HepG2 (cell line): ENCODE data around the gene ZDHHC18. TPM values are rescaled to one million over a fixed set of nuclear protein-coding genes. Genes with fewer than 3 reads are reported as not detected.
A peak's percentile ranks its signal among the peaks of the same experiment; 100 is the strongest.

Source experiments
- DPF2 ChIP-seq: sonication (generic); formaldehyde crosslinking; IDR thresholded peaks from 2 replicates; pipeline ENCODE4 v1.4.0; 2020; ENCODE audit warnings: mild to moderate bottlenecking, low read depth, missing genetic modification reagents, borderline replicate concordance
- MATR3 ChIP-seq: sonication (generic); formaldehyde crosslinking; IDR thresholded peaks from 2 replicates; pipeline ENCODE4 v1.4.0; 2020; ENCODE audit warnings: missing genetic modification reagents
- TOE1 ChIP-seq: sonication (generic); formaldehyde crosslinking; IDR thresholded peaks from 2 replicates; pipeline ENCODE4 v1.4.0; 2020; ENCODE audit warnings: mild to moderate bottlenecking, missing genetic modification reagents
- ZNF333 ChIP-seq: sonication (generic); formaldehyde crosslinking; IDR thresholded peaks from 2 replicates; pipeline ENCODE4 v1.4.0; 2020; ENCODE audit warnings: mild to moderate bottlenecking, missing genetic modification reagents, borderline replicate concordance
- ZNF350 ChIP-seq: sonication (generic); formaldehyde crosslinking; IDR thresholded peaks from 2 replicates; pipeline ENCODE4 v1.4.0; 2020; ENCODE audit warnings: mild to moderate bottlenecking, low read depth, missing genetic modification reagents, borderline replicate concordance
- ZNF616 ChIP-seq: sonication (generic); formaldehyde crosslinking; IDR thresholded peaks from 2 replicates; pipeline ENCODE4 v1.5.0; 2020; ENCODE audit warnings: low read depth, mild to moderate bottlenecking, missing genetic modification reagents
- ZNF619 ChIP-seq: sonication (generic); formaldehyde crosslinking; IDR thresholded peaks from 2 replicates; pipeline ENCODE4 v1.4.0; 2020; ENCODE audit warnings: mild to moderate bottlenecking, missing genetic modification reagents
- ZNF781 ChIP-seq: sonication (generic); formaldehyde crosslinking; IDR thresholded peaks from 2 replicates; pipeline ENCODE4 v1.5.1; 2020; ENCODE audit warnings: borderline replicate concordance, mild to moderate bottlenecking, missing genetic modification reagents; ENCODE audit errors: not compliant biosample characterization
- polyA plus RNA-seq, 8 experiments: library from polyadenylated mRNA; depleted of rRNA in 3 of 8; stranded (reverse) in 7 of 8; unstranded in 1 of 8; fragments of >200 nt; fragmentation: Illumina TruSeq in 4 of 8; extraction: Trizol in 4 of 8; gene quantifications; 2 replicates each; pipeline versions ENCODE4 v1.2.1 to v1.2.3, GENCODE V29; 2011 to 2016; ENCODE audit warnings: low read depth in 4 of 8, missing spikeins in 1 of 8, mixed read lengths in 1 of 8; ENCODE audit not compliant: insufficient read depth in 1 of 8
- total RNA-seq, 5 experiments: library from RNA; depleted of rRNA; stranded (reverse); fragments of >200 nt; fragmentation: Illumina TruSeq; extraction: Trizol; gene quantifications; 2 replicates each; pipeline ENCODE4 v1.2.3, GENCODE V29; 2016; ENCODE audit warnings: low read depth in 1 of 5
- TF ChIP-seq, protein P1 (sequence below): sonication (generic); formaldehyde crosslinking; IDR thresholded peaks from 2 replicates; pipeline ENCODE4 v1.5.1; 2020; ENCODE audit warnings: missing genetic modification reagents, mild to moderate bottlenecking, borderline replicate concordance
- TF ChIP-seq, protein P2 (sequence below), 2 experiments: fragments of 450-650 bp in 1 of 2; sonication (generic) in 1 of 2; formaldehyde crosslinking in 1 of 2; IDR thresholded peaks; 2 replicates each; pipeline versions ENCODE4 v1.6.1 to v1.8.0; 2016 to 2022; ENCODE audit warnings: antibody characterized with exemption in 1 of 2, mild to moderate bottlenecking in 1 of 2, missing genetic modification reagents in 1 of 2
- TF ChIP-seq, protein P3 (sequence below): sonication (generic); formaldehyde crosslinking; IDR thresholded peaks from 2 replicates; pipeline ENCODE4 v1.5.0; 2020; ENCODE audit warnings: missing genetic modification reagents
- TF ChIP-seq, protein P4 (sequence below): sonication (generic); formaldehyde crosslinking; IDR thresholded peaks from 2 replicates; pipeline ENCODE4 v1.4.0; 2020; ENCODE audit warnings: missing genetic modification reagents

ZDHHC18 gene
- total and polyA plus RNA-seq, 2 of the 13 experiments (the other 11 are each of a cell fraction or from before 2014, with no cell fraction given), result 13.2 to 35.3 TPM

DNA sequence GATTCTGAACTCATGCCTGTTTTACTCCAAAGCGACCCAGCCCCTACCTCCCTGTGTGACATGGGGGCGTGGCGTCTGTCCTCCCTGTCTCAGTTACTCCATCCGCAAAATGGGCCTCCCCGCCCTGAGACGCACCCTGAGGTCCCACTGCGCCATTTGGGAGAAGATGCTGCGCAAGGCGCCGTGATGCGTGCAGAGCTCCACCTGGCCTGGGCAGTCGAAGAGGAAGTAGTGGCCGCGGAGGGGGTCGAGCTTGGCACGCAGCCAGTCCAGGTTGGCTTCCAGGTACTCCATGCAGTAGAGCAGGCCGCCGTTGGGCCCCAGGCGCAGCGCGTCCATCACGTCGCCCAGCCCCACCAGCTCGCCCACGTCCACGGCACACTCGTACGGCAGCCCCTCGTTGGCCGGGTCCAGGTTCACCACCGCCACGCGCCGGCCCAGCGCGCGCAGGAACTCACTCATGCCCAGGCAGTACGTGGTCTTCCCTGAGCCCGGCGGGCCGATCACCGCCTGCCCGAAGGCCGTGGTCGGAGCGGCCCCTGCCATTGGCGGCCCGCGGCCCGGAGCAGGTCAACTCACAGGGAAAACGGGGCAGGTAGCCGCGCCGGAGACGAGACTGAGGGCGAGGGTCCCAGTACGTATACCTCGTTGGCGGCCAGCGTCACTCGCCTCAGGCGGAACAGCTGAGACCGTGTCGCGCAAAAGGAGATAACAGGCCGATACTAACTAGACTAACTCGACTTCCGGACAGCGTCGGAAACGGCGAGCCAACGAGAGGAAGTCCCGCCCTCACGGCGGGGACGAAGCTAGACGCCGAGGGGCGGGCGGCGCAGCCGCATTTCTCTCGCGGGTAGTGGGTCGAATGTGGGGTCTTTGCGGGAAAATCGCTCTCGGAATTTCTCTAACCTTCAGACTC is 63.3 kb downstream of the ZDHHC18 start, which contains the start of gene GPN2 (continued):
- no peak for TF ChIP-seq ZNF781 (CRISPR knock-in tag)
- TF ChIP-seq ZNF619 (CRISPR knock-in tag), result no peak
- TF ChIP-seq ZNF350 (CRISPR knock-in tag), result peak; percentile 94
- TF ChIP-seq, protein P1, sequence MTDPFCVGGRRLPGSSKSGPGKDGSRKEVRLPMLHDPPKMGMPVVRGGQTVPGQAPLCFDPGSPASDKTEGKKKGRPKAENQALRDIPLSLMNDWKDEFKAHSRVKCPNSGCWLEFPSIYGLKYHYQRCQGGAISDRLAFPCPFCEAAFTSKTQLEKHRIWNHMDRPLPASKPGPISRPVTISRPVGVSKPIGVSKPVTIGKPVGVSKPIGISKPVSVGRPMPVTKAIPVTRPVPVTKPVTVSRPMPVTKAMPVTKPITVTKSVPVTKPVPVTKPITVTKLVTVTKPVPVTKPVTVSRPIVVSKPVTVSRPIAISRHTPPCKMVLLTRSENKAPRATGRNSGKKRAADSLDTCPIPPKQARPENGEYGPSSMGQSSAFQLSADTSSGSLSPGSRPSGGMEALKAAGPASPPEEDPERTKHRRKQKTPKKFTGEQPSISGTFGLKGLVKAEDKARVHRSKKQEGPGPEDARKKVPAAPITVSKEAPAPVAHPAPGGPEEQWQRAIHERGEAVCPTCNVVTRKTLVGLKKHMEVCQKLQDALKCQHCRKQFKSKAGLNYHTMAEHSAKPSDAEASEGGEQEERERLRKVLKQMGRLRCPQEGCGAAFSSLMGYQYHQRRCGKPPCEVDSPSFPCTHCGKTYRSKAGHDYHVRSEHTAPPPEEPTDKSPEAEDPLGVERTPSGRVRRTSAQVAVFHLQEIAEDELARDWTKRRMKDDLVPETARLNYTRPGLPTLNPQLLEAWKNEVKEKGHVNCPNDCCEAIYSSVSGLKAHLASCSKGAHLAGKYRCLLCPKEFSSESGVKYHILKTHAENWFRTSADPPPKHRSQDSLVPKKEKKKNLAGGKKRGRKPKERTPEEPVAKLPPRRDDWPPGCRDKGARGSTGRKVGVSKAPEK, result no peak
- 0 out of 2 replicates have a peak, but pooled peaks have one; percentile 45 for TF ChIP-seq TOE1 (CRISPR knock-in tag)
- 0 out of 2 replicates have a peak, but pooled peaks have one; percentile 97 for TF ChIP-seq ZNF333
- TF ChIP-seq, protein P2, sequence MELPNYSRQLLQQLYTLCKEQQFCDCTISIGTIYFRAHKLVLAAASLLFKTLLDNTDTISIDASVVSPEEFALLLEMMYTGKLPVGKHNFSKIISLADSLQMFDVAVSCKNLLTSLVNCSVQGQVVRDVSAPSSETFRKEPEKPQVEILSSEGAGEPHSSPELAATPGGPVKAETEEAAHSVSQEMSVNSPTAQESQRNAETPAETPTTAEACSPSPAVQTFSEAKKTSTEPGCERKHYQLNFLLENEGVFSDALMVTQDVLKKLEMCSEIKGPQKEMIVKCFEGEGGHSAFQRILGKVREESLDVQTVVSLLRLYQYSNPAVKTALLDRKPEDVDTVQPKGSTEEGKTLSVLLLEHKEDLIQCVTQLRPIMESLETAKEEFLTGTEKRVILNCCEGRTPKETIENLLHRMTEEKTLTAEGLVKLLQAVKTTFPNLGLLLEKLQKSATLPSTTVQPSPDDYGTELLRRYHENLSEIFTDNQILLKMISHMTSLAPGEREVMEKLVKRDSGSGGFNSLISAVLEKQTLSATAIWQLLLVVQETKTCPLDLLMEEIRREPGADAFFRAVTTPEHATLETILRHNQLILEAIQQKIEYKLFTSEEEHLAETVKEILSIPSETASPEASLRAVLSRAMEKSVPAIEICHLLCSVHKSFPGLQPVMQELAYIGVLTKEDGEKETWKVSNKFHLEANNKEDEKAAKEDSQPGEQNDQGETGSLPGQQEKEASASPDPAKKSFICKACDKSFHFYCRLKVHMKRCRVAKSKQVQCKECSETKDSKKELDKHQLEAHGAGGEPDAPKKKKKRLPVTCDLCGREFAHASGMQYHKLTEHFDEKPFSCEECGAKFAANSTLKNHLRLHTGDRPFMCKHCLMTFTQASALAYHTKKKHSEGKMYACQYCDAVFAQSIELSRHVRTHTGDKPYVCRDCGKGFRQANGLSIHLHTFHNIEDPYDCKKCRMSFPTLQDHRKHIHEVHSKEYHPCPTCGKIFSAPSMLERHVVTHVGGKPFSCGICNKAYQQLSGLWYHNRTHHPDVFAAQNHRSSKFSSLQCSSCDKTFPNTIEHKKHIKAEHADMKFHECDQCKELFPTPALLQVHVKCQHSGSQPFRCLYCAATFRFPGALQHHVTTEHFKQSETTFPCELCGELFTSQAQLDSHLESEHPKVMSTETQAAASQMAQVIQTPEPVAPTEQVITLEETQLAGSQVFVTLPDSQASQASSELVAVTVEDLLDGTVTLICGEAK (IDR thresholded peaks at IDR 0.05), result no peak
- TF ChIP-seq, protein P2 (CRISPR knock-in tag; IDR thresholded peaks at IDR 0.05), result peak; percentile 93
- TF ChIP-seq ZNF616 (CRISPR knock-in tag), result peak; percentile 83
- TF ChIP-seq MATR3 (CRISPR knock-in tag), result no peak
- no peak for TF ChIP-seq DPF2 (CRISPR knock-in tag)
- TF ChIP-seq, protein P3, sequence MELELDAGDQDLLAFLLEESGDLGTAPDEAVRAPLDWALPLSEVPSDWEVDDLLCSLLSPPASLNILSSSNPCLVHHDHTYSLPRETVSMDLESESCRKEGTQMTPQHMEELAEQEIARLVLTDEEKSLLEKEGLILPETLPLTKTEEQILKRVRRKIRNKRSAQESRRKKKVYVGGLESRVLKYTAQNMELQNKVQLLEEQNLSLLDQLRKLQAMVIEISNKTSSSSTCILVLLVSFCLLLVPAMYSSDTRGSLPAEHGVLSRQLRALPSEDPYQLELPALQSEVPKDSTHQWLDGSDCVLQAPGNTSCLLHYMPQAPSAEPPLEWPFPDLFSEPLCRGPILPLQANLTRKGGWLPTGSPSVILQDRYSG (CRISPR knock-in tag), result 0 out of 2 replicates have a peak, but pooled peaks have one; percentile 43
- TF ChIP-seq, protein P4, sequence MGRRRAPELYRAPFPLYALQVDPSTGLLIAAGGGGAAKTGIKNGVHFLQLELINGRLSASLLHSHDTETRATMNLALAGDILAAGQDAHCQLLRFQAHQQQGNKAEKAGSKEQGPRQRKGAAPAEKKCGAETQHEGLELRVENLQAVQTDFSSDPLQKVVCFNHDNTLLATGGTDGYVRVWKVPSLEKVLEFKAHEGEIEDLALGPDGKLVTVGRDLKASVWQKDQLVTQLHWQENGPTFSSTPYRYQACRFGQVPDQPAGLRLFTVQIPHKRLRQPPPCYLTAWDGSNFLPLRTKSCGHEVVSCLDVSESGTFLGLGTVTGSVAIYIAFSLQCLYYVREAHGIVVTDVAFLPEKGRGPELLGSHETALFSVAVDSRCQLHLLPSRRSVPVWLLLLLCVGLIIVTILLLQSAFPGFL (CRISPR knock-in tag), result no peak
